Measurements from ENCODE around the gene KCTD21.

The KCTD21 gene

DNA sequence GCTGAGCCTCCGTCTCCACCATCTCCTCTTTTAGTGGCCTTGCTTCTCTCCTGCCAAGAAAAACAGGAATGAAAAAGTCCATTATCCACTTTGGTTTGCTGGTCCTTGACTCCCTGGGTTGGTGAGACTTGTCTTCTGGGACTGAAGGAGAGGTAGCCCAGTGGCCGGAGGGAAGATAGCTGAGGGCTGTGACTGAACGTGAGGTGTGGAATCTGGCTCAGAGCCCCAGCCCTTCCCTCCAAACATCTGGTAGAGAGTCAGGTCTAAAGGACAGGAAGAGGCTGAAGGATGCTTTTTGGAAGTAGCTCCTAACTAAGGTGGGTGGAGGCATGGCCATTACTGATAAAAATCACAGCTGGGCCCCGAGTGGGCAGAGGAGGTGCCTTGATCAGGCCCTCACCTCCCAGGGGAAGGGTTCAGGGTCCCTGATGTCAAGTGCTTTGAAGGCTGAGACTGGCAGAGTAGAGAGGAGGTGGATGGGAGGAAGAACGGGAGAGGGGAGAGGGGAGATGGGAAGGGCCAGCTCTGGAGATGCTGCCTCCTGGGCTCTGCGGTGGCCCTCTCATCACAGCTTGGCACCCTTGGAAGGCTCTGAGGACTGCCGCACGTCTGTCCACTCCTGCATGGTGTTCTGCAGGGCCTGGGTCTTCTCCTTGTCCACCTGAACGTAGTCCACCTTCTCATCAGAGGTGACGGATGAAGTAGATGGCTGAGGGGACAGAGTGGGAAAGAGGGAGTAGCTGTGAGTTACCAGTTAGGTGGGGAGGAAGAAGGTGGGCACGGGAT, 30.5 kb upstream of the KCTD21 start:
- DNase-seq: no peak

DNA sequence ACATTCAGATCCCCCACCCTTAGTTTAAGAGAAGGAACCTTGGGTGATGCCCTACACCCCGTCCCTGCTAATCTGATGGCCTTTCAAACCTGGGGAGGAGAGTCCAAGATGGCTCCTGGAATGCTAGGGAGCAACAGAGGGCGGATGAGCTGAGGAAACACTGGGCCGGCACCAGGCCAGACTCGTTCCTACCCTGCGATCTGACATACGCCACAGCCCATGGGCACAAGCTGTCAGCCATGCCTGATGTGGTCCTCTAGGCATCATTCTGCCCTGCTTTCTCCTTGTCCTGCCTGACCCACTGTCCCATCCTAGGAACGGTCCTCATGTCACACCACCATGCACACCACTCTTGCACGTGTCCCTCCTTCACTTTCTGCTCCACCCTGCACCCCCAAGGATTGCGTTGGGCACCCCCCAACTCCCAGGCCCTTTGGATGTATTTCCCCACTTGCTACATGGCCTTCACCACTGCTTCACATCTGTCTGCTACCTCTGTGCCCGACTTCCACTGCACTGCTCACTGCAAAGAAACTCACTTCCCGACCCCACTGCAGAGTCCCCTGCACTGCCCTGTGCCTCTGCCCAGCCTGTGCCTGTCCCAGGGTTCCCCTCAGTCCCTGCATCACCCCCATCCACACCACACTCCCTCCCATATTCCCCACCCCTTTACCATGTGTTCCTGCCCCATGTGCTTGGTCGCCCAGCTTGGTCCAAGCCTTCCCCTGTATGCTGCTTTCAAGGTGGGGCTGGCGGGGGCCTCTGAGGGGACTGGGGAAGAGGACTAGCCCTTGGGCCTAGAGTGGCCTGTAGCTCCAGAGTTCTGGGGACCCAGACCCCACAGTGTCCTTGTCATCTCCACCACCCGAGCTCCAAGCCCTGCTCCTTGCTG, 29.5 kb upstream of the KCTD21 start:
- DNase-seq: no peak

DNA sequence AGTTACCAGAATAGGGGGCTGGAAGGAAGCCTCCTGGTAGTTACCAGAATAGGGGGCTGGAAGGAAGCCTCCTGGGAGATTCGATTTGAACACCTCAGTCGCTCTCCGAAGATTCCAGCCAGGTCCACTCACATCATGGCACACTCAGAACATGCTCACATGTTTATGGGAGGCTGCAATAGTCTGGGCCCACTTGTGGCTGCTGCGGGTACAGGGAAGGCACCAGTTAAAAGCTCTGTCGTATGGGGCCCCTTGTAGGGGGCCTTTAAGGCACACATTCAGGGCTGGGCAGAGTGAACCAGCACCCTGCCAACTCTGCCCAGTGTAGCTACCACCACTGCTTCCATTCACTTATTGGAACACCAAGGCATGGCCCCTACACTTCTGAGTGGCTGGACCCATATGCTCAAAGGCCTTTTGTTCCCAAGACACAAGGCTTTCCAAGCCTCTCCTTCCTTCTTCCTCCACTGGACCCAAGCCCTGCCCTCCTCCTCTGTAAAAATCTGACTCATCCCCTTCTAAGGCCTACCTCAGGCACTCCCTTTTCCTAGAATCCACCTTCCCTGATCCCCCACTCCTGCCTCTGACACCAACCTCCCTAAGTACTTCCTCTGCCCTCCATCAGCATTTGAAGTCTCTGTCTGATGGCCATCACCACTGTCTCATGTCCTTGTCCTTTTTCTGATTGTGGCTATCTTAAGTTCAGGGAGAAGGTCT, 28.3 kb upstream of the KCTD21 start:
- DNase-seq: no peak

DNA sequence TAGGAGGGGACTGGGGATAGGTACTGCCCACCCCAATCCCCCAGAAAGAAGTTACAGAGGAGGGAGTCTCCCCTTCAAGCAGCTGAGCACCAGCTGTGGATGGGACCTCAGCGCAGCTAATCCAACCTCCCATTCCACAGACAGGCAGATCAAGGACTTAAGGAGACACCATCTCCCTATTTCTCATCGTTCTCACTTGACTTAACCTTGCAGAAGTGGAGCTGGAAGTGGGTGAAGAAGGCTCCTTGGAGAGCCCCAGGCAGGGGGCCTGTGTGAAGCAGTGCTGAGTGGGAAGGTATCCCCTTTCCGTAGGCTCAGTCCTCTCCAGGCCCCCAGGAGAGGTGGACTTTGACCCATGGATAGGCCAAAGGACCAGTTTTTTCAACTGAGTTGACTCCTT, 27.6 kb upstream of the KCTD21 start:
- no peak for DNase-seq

DNA sequence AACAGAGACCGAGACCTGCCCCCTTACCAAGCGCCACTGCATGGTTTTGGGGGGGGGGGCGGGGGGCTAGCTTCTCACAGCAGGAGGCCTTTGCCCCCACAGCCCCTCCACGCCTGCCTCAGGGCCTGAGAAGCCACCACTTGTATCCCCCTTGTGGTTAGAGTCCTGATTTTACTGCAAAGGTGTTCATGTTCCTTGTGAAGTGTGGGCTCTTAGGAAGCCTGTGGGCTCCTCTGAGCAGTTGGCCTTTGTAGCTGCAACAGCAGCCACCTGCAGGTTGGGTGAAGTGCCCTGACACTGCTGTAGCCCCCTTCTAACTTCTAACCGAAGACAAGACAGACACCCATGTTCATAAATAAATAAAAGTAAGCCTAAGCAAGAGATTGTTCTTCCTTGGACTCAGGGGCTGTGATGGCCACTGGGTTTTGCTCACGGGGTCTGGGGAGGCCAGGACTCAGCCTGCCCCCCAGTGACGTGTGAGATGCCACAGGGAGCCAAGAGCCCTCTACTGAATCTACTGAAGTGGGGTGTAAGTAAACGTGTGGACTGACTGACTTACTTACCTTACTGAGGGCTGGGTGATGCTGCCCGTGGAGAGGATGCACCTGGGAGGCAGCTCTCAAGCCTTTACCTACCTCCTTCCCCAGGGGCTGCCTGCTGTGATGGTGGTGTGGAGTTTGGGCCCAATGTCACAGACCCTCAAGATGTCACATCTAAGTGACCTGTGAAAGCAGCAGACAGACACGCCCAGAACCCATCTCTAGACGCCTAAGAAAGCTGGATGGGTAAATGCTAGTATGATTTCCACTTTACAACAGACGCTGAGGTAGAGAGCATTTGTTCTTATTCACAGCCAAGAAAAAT, 26.1 kb upstream of the KCTD21 start:
- DNase-seq: no peak

DNA sequence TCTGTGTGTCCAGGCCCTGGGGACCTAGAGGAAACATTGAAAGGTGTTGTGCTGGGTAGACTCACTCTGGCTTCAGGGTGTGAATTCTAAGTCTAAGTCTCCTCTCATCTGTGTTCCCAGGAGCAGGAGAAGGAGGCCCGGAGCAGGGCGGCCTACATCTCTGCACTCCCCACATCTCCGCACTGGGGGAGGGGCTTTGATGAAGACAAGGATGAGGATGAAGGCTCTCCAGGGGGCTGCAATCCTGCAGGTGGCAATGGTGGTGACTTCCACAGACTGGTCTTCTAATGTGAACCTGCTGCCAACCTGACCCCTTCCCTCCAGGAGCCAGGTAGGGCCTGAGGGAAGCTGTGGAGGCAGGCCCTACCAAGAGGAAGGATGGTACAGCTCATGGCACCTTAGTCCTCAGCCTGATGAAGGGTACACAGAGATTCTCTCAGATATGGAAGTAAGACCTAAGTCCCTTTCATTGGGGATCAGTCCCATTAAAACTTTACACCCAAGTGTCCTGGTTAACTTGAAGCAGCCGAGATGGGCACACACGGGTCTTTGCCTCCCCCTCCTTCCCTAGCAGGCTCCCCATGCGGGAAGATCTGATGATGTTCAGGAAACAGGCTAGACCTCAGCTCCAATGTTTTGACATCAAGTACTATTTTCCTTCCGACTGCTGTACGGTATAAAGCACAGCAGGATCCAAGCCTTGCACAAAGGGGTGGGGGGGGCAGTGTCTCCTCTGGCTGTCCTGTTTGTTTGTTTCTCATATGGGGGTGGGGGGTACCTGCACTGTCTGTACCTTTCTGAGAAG, 25.3 kb upstream of the KCTD21 start:
- DNase-seq: no peak

DNA sequence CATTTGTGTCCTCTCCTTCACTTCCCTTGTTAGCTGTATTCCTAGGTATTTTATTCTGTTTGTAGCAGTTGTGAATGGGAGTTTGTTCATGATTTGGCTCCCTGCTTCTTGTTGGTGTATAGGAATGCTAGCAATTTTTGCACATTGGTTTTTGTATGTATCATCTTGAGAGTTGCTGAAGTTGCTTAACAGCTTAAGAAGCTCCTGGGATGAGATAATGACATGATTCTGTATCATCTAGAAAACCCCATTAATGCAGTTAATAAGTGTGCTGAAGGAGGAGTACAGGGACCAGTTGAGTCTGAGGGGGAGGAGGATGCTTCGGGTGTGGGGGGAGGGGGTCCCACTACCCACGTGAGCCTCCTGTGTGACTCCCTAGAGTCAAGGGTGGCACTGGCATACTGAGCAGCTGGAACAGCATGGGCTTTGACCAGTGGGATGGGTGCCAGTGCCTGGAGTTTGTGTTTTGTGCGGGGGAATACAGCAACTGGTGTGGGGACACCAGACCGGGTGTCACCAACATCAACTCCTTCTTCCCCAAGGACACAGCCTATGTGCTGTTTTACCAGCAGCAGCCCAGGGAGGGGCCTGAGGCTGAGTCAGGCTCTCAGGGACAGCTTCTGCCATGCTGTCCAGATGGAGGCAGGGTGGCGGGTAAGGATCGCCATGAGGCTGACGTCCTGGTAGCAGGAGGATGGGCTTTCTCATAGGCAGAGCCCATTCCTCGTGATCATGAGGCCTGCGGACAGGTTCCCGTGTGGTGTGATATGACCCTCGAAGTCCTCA, 24.4 kb upstream of the KCTD21 start:
- no peak for DNase-seq

DNA sequence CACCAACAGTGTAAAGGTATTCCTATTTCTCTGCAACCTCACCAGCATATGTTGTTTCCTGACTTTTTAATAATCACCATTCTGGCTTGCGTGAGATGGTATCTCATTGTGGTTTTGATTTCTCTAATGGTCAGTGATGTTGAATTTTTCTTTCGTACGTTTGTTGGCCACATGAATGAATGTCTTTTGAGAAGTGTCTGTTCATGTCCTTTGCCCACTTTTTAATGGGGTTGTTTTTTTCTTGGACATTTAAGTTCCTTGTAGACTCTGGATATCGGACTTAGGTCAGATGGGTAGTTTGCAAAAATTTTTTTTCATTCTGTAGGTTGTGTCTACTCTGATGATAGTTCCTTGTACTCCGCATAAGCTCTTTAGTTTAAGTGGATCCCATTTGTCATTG, 23.1 kb upstream of the KCTD21 start:
- DNase-seq: no peak

DNA sequence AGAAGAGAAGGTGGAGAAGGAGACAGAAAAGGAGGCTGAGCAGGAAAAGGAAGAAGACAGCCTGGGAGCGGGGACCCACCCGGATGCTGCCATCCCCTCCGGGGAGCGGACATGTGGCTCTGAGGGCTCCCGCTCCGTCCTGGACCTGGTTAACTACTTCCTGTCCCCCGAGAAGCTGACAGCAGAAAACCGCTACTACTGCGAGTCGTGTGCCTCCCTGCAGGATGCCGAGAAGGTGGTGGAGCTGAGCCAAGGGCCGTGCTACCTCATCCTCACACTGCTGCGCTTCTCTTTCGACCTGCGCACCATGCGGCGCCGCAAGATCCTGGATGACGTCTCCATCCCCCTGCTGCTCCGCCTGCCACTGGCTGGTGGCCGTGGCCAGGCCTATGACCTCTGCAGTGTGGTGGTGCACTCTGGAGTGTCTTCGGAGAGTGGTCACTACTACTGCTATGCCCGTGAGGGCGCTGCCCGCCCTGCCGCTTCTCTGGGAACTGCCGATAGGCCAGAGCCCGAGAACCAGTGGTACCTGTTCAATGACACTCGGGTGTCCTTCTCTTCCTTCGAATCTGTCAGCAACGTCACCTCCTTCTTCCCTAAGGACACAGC, 21.7 kb upstream of the KCTD21 start:
- no peak for DNase-seq

DNA sequence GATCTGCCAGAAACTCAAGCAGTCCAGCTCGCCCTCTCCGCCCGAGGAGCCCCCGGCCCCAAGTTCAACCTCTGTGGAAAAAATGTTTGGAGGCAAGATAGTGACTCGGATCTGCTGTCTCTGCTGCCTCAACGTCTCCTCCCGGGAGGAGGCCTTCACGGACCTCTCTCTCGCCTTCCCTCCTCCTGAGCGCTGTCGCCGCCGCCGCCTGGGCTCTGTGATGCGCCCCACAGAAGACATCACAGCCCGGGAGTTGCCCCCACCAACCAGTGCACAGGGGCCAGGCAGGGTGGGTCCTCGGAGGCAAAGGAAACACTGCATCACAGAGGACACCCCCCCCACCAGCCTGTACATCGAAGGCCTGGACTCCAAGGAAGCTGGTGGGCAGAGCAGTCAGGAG, 21.1 kb upstream of the KCTD21 start:
- DNase-seq: no peak

DNA sequence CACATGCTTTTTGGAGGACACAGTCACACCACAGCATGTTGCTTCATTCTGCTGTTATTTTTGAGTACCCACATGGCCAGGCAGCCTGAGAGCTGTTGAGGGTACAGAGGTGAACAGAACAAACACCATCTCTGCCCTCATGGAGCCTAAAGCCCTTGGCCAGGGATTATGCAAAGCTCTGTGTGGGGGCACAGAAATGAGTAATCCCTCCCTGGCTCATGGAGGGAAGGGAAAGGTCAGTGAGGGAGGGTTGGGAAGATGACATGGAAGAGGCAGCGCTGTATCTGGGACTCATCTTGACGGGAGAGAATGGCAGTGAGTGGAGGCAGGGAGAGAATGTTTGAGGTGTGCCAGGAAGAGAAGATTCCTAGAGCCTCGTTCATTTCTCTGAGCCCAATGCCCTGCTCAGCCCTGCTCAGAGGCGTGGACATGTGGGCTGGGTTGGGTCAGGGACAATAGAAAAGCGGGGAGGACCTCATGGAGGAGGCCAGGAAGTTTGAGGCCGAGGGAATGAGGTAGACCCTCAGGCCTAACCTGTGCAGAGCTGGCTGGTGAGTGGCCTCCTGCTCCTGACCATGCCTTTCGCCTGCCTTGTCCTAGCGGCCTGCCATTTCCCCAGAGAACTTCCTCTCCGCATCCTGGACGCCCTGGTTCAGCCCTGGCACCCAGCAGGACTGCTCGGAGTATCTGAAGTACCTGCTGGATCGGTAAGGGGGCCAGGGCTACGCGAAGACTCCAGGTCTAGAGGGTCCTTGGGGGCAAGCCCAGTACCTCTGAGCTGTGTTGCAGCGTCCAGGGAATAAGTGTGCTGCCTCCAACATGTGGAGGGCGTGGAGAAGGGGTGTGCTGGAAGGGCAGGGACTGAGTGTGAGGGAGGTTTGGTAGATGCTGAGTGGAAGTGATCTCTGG, 20.1 kb upstream of the KCTD21 start:
- no peak for DNase-seq

DNA sequence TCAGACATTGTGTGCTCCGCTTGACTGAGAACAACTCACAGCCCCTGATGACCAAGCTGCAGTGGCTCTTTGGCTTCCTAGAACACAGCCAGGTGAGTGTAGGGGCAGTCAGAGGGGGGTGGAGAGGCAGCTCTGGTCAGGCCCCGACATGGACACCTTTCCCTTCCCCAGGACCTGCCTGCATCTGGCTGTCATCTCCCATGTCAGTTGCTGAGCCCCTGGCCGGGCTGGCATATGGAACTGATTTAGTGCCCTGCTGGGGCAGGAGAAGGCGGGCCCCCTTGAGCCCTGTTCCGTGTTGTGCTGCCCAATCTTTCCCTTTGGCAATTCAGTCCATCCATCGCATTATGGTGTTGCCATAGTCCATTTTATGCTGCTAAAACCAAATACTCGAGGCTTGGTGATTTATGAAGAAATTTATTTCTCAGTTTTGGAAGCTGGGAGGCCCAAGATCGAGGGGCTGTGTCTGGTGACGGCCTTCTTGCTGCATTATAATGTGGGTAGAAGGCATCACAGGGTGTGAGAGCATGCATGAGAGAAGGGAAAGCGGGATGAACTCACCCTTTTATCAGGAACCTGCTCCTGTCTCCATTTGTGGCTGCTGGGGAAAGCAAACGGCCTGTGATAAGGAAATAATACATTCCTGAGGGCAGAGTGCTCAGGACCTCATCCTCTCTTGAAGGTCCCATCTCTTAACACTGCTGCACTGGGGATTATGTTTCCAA, 19.3 kb upstream of the KCTD21 start:
- DNase-seq: no peak

DNA sequence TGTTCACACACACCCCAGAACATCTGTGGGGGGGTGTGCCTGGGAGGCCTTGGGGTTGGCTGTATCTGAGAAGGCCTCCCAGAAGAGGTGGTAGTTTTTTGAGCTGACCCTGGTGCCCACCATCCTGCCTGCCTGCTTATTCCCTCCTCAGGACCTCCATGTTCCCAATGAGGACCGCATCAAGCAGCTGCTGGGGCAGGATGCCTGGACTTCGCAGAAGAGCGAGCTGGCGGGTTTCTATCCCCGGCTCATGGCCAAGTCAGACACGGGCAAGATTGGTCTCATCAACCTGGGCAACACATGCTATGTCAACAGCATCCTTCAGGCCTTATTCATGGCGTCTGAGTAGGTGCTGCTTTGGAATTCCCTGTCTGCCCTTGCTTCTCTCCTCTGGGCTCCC, 17.3 kb upstream of the KCTD21 start:
- DNase-seq: no peak

DNA sequence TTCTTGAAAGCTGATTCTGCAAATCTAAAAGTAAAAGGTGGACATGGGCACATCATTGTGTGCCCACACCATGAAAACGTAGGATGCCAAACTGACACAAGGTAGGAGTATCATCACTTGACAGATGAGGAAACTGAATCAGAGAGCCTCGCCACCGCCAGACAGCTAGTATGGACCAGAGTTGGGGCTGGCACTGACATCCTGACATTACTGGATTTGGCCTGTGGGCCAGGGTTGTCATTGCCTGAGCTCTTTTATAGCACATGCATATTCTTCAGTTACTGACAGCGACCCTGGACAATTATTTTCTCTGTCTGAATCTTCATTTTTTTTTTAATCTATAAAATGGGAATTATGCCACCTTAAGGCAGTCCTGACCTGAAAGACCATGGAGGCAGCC, 16.8 kb upstream of the KCTD21 start:
- no peak for DNase-seq

DNA sequence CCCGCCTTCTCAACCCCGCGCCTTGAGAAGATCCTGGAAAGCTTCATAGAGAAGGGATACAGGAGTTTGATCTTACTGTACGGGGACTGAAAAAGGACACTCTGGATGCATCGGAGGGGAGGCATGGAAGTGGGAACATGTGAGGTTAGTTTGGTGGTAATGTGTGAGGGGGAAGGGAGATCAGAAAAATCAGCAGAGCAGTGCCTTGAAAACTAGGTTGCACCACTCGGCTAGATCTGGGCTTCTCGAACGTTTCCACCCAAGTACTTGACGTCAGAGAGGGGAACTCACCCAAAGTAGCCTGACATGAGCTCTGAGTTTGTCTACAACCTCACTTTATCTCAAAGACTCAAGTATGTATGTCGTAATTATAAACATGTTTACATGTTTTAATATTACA, 14.8 kb upstream of the KCTD21 start:
- peak; percentile 67 to 90 (median 77) for DNase-seq

DNA sequence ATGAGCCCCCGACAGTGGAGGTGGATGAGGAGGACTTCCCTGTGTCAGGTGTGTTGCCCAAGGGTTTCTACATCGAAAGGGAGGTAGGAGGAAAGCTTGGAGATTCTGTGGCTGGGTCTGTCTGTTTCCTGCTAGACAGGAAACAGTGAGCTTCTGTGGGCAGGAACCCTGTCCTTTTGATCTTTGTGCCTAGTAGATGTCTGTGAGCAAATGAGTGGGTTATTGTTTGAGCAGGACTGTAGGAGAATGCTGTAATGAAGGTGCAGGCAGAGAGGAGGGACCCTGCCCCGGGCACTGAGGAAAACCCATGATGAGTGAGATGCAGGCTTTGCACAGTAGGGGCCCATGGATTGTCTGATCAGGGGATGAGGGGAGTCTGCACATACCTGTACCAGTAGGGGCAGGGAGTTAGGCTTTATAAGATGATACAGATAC, 14.3 kb upstream of the KCTD21 start:
- peak; percentile 67 to 90 (median 78) for DNase-seq

DNA sequence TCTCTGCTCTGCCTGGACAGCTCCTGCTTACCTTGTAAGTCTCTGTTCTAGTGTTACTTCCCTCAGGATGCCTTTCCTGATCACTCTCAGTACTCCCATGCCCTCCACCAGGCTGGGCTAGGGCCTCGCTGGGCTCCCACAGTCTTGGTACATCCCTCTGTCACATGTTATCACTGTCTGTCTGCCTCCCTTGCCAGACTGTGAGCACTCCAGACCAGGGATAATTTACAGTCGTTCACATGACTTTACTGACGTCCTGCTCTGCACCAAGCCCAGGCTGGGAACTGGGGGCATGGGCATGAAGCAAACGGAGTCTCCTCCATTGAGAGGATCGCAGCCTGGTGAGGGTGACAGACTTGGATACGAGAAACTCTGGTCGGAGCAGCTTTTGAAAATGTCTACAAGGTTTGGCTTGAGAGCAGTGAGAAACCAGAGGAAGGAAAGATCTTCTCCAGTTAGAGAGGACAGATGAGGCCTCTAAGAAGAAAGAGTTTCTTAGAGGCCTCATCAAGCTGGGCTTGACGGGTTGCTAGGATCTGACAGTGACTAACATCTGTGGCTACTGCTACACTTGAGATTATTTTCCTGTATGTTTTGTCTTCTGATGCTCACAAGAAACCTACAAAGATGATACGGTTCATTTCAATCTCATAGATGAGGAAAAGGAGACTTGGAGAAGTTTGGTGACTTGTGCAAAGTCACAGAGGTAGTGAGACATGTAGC, 12.8 kb upstream of the KCTD21 start:
- DNase-seq: peak in 2 of 6 experiments; percentile 8 to 27

DNA sequence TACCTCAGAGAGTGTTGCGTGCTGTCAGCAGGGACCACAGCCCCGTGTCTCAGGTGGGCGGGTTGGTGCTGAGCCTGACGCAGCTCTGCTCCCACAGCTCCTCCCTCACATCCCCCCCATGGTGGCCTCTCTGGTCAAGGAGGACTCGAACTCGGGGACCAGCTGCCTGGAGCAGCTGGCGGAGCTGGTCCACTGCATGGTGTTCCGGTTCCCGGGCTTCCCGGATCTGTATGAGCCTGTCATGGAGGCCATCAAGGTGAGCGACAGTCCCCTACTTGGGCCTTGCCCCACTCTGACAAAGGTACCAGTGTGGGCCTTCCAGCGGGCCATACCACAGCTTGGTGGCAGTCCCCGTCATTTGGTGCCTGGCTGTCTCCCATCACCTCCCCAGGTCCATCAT, 12.1 kb upstream of the KCTD21 start:
- DNase-seq: no peak

All from stimulated activated naive CD4-positive, alpha-beta T cell (primary cell).